ENCODE results near the gene DDIT4.
"Not testable (repeated sequence)": the region's sequence is repeated elsewhere in the genome, so short reads cannot be mapped to it uniquely, and the experiment has no call there.

The DDIT4 gene

GRCh38 chr10:72249176-72249862, 24.4 kb upstream of the DDIT4 start:
- FAIRE-seq, result not testable (repeated sequence)

DNA sequence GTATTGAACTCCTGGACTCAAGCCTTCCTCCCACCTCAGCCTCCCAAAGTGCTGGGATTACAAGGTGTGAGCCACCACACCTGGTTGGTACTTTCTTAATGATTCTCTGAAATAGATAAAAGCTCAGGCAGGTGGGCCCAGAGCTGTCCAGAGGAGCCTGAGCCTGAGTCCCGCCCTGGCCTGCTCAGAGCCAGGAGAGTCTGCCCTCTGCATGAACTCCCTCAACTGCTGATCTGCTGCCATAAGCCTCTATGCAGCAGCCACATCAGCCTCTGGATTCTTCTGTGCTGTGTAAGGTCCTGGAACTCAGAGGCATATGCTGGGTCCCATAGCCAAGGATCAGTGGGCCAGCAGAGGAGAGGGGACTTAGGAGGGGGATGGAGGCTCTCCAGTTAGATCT, 23.1 kb upstream of the DDIT4 start:
- no peak for FAIRE-seq

DNA sequence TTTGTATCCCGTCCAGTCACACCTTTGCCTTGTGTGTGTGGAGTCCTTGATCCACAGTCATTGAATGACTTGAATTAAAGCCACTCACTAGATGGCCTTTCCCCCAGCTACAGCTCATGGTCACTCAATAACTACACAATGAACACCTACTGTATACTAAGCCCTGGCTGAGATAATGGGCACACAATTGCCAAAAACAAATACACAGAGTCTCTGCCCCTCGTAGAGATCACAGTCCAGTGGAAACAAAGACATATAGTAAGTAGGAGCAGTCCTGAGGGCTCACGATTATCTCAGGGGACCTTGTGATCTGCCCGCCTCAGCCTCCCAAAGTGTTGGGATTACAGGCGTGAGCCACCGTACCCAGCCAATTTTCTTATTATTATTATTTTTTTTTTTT, 22.1 kb upstream of the DDIT4 start:
- no peak for FAIRE-seq

GRCh38 chr10:72252972-72253371, 20.8 kb upstream of the DDIT4 start:
- no peak for FAIRE-seq

GRCh38 chr10:72253578-72253977, 20.1 kb upstream of the DDIT4 start:
- FAIRE-seq, result no peak

DNA sequence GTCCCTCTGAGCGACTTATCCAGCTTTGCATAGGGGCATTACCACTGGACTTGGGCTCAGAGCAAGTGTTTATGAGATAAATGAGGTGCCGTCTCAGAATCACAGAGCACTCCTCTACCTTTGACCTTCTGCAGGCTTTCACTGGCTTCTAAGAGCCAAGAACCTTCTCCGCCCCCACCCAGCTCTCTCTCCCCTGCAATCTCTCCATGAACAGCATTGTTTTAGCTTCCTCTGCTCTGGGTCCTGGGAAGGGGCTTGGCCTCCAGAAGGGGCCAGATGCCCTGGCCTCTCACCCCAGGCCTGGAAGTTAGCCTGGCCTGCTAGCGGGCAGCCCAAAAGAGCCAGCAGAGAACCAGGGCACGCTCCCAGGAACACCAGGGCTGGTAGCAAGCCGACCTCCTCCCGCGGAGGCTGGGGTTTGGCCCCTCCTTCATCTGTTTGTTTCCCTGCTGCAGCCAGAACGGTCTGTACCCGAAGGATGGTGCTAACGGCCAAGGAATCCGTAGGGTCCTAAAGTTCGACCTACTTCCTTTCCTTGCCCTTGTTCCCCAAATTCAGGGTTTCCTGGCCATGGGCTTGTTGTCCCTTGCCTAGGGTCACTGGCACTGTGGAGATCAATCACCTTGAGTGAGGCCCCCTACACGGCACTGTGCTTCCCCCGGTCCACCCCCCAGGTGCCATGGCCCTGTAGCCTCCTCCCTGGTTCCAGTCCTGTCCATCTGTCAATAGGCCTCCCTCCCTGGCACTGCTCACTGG, 18.7 kb upstream of the DDIT4 start:
- no peak for FAIRE-seq

DNA sequence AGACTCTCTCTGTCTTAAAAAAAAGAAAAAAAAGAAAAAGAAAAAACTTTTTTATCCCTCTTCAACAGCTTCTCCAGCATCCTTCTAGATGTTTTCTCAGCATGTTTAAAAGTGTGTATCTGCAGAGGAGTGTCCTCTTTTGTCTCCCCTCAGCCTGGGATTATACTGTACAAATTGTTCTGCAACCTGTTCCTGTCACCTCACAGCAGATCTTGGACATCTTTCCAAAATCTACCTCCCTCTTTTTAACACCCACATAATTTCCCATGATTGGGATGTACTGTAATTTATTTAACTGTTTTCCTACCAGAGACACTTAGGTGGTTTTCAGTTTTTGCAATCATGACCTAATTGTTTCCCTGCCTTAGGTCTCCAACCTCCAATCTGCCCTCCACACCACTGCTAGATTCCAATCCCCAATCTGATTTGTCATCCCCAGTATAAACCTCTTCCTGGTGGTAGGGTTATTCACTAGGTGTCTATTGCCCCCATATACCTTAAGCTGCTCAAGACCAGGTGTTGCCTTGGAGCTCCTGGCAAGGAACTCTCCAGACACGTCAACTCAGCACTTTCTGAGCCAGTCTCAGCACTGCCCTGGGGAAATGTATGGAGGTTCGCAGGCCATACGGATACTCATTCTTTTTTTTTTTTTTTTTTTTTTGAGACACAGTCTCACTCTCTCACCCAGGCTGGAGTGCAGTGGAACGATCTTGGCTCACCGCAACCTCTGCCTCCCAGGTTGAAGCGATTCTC, 17.6 kb upstream of the DDIT4 start:
- no peak for FAIRE-seq

DNA sequence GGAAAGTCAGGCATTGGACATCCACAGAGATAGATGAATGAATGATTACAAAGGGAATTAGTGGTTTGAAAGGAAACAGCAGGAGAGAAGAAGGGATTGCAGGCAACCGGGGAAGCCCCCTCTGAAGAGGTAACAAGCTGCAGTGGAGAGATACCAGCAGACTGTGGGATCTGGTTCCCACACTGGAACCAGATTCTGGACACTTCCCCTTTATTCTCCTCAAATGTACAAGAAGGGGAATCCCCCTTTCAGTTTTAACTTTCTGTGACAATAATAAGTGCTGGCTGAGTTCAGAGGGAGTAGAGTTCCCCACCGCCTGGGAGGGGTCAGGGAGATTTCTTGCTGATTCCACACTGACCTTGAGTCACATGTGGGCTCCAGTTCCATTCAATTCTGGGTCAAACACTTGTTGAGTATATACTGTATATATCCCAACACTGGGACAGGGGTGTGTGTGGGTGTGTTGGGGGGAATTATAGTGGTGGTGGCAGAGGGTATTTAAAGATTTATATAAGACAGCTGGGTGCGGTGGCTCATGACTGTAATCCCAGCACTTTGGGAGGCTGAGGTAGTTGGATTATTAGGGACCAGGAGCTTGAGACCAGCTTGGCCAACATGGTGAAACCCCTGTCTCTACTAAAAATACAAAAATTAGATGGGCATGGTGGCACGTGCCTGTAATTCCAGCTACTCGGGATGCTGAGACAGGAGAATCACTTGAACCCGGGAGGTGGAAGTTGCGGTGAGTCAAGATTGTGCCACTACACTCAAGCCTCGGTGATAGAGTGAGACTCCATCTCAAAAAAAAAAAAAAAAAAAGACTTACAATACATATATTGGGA, 16.5 kb upstream of the DDIT4 start:
- FAIRE-seq, result no peak

DNA sequence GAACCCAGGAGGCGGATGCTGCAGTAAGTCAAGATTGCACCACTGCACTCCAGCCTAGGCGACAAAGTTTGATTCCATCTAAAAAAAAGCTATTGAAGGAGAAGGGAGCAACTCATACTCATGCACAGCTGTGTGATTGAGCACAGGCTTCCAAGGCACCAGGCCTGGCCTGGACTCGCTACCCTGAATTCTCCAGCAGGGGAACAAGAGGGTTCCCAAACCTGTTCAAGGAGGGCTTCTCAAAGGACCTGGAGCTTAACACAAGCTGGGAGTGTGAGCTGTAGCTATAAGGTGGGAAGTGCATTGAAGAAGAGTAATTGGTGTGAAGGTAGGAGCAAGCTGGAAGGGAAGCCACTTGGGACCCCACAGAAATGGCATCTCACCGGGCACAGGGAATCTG, 15.1 kb upstream of the DDIT4 start:
- no peak for FAIRE-seq

- no peak for FAIRE-seq
Measured at GRCh38 chr10:72259491-72260238, 14.1 kb upstream of the DDIT4 start.

DNA sequence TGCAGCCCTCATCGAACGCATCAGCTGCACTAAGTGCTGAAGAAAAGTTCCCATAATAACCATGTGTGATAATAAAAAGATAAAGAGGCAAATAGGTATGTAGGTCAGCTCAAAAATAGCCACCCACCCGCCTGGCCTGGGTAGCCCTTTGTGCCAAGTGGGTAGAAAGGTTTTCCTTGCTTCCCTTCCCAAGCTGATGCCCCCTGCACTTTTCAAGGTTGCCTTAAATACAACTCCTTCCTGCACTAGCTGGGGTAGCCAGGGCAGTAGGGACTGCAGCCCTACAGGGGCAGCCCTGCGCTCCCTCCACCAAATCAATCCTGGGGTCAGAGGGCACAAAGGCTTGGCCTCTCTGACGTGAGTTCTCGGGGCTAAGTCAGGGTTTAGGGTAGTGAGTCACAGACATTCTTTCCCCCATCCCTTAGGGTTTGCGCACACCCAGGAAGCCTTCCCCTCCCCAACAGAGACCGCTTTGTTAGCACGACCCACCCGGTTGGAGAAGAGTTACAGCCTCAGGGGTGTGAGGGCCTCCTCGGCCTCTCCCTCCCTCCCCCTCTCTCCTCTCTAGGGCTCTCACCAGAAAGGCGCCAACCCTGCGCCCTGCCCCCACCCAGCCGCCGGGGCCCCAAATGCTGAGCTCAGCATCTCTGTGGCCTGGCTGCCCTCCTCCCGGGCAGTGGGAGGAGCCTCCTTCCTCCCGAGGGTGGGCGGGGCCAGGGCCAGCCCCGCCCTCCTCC, 13.3 kb upstream of the DDIT4 start:
- no peak for FAIRE-seq

GRCh38 chr10:72260976-72261783, 12.5 kb upstream of the DDIT4 start:
- no peak for FAIRE-seq

DNA sequence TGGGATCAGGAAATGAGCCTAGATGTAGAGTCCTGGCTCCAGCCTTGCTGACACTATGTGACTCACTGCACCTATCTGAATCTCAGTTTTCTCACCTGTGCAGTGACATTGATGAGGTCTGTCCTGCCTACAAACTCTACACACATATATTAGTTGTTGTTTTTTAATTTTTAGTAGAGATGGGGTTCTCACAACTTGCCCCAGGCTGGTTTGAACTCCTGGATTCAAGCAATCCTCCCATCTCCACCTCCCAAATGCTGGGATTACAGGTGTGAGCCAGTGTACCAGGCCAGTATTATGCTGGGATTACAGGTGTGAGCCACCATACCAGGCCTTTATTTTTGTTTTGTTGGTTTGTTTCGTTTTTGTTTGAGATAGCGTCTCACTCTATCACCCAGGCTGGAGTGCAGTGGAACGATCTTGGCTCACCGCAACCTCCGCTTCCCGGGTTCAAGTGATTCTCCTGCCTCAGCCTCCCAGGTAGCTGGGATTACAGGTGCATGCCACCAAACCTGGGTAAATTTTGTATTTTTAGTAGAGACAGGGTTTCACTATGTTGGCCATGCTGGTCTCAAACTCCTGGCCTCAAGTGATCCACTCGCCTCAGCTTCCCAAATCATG, 11.8 kb upstream of the DDIT4 start:
- no peak for FAIRE-seq

- FAIRE-seq, result no peak
Measured at GRCh38 chr10:72263613-72264241, 10.0 kb upstream of the DDIT4 start.

DNA sequence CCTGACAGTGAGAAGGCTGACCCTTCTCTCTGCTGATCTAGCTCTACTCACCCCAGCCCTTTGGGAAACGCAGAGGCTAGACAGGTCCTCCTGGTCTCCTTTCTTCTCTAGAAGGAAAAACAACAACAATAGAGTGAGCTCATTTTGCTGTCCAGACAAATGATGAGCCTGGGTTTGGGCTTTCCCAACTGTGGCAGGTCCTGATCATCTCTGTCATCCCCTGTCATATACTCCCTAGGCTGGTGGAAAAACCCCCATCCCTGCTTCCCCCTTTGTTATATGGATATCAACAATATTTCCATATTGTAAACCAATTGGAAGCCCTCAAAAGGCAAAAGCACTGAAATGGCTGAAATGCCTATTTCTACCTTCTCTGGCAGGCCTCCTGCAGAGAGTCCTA, 9.2 kb upstream of the DDIT4 start:
- FAIRE-seq, result no peak

- no peak for FAIRE-seq
Measured at GRCh38 chr10:72265508-72265907, 8.2 kb upstream of the DDIT4 start.

DNA sequence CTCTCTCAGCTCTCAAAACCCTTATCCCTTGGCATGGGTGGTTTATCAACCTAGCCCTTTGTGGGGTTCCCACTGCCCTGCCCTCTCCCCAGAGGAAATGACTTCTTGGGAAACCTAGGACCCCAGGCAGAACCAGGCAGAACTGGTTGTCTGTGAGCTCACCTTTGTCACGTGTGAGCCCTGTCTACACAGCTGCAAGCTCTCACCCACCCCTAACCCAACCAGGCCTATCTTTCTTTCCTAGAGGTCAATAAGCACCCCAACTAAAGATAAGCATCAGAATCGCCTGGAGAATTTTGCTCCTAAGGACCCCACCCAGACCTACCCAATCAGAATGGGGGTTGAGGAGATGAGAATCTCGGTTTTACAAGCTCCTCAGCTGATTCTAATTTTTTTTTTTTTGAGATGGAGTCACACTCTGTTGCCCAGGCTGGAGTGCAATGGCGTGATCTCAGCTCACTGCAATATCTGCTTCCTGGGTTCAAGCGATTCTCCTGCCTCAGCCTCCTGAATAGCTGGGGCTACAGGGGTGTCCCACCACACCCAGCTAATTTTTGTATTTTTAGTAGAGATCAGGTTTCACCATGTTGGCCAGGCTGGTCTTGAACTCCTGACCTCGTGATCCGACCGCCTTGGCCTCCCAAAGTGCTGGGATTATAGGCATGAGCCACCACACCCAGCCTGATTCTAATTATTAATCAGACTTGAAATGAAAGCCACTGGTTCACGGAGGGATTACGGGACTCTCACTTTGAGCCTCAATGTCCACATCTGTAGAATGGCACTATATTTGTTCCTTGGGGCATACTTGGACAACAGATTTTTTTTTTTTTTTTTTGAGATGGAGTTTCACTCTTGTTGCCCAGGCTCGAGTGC, 7.5 kb upstream of the DDIT4 start:
- no peak for FAIRE-seq

DNA sequence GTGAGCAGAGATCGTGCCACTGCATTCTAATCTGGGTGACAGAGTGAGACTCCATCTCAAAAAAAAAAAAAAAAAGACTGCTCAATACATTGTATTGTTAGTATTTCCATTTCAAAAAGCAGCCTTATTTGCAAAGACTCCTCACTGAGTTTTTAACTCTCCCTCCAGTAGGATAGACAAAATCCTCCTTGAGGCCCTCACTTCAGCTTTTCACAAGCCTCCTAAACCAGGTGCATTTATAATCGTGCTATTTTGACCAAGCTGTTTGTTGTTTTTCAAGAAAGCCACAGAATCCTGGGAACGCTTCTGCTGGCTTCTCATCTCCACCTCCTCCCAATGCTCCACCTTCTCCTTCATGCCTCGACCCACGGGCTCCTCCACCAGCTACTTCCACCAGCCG, 6.3 kb upstream of the DDIT4 start:
- FAIRE-seq, result no peak
